GM18498 (cell line): ENCODE data around the gene TFCP2L1.
"Not testable (repeated sequence)": the region's sequence is repeated elsewhere in the genome, so short reads cannot be mapped to it uniquely, and the experiment has no call there.

Experiments
- ATAC-seq: cut with Tn5 transposase; IDR thresholded peaks from one replicate; pipeline ENCODE4 v1.9.1; 2021; ENCODE audit warnings: mild to moderate bottlenecking, moderate library complexity; ENCODE audit not compliant: unreplicated experiment

TFCP2L1 gene

DNA sequence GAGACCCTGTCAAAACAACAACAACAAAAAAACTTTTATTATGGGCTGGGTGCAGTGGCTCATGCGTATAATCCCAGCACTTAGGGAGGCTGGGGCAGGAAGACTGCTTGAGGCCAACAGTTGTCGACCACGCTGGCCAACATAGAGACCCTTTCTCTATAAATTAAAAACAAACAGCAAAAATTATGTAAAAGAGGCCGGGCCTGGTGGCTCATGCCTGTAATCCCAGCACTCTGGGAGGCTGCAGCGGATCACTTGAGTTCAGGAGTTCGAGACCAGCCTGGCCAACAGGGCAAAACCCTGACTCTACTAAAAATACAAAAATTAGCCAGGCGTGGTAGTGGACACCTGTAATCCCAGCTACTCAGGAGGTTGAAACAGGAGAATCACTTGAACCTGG lies 15.6 kb downstream of the TFCP2L1 start:
- ATAC-seq: not testable (repeated sequence)

DNA sequence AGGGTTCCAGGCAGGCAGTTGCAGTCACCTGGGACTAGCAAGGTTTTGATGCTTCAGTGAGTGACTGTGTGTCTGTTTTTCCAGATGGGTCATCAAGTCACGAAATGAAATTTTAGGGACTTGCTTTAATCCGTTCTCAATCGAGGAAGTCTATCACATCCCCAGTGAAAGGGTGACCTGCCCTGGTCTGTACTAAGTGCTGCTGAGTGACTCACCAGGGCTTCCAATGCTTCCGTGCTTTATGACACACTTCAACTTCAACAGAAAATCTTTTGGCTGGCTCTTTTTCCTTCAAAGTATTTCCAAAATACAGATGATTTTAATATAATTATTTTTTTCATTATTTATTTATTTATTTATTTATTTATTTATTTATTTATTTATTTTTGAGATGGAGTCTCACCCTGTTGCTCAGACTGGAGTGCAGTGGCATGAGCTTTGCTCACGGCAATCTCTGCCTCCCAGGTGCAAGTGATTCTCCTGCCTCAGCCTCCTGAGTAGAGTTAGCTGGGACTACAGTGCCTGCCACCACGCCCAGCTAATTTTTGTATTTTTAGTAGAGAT lies 18.4 kb downstream of the TFCP2L1 start:
- no peak for ATAC-seq

DNA sequence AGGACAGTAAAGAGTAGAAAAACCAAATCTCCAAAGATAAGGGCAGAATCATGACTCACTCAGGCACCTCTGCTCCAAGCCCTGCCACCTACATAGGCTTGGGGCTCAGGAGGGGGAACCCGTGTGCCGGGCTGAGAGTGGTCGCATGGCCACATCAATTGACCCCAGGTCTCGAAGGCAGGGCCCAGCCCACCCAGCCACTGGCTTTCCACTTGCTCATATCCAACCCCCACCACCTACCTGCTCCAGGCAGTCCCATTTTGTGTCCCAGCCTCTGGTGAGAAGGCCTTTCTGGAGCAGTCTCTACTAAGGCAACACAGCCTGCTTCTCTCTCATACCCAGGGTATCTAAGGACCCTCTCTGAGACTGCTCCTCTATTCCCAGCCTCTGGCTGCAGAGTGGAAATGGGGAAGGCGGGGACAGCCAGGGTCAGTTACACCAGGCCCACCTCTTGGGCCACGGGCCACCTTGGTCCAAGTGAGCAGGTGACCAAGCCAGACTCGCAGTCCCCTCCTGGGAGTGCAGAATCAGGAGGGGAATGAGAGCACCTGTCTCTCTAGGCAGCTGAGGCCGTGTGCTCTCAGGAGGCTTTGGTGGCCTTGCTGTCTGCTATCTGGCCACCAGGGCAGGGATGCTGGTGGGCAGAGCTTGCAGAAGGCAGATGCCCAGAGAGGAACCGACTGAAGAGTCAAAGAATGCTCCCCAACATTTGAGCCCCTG lies 20.8 kb downstream of the TFCP2L1 start:
- ATAC-seq: no peak

DNA sequence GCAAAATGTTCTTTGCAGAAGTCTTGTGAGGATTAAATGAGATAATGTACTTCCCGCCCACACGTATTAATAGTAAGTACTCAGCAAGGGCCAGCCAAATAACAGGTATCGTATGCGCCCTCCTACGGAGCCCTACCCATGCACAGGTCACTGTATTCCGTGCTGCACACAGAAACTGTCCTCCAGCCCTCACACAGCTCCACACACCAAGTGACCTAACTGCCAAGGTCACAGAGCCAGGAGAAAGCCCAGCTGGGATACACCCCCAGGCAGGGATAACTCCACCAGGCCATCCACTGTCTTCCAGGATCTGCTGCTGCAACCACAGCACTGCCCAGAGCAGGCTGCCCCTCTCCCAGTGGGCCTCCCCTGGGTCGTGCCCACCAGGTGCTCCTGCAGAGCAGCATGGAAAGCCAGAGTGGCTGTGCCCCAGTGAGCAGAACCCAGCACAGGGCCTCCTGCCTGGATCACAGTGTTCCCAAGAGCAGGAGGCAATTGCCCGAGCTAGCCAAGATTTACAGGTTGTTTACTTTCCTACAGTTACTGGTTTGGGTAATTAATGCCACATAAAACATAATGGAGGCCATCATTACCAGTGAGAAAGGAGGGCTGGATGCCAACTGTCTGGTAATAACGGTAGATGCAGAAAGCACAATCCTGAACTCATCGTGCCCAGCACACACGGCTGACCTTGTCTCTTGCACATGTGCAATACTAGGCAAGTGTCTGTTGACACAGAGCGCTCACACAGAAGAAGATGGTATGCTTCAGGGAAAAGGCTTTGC lies 24.4 kb downstream of the TFCP2L1 start:
- no peak for ATAC-seq

GRCh38 chr2:121258051-121258450 lies 27.0 kb downstream of the TFCP2L1 start:
- ATAC-seq: no peak

DNA sequence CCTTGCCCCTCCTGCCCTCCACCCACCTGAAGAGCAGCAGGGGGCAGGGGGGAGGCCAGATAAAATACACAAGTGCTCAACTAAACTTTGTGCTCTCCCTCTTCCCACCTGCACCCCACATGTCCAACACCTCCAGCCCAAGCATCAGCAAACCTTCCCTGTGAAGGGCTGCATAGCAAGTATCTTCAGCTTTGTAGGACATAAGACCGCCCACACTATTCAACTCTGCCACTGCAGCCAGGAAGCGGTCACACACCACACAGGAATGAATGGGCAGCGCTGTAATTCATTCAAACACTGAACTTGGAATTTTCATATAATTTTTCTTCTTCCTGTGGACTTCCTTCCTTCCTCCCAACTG lies 27.5 kb downstream of the TFCP2L1 start:
- ATAC-seq: no peak

- ATAC-seq: no peak
Measured at GRCh38 chr2:121256720-121257479, 28.1 kb downstream of the TFCP2L1 start.

- ATAC-seq: no peak
Measured at GRCh38 chr2:121255358-121255757, 29.6 kb downstream of the TFCP2L1 start.

GRCh38 chr2:121254748-121255147 lies 30.3 kb downstream of the TFCP2L1 start:
- no peak for ATAC-seq

DNA sequence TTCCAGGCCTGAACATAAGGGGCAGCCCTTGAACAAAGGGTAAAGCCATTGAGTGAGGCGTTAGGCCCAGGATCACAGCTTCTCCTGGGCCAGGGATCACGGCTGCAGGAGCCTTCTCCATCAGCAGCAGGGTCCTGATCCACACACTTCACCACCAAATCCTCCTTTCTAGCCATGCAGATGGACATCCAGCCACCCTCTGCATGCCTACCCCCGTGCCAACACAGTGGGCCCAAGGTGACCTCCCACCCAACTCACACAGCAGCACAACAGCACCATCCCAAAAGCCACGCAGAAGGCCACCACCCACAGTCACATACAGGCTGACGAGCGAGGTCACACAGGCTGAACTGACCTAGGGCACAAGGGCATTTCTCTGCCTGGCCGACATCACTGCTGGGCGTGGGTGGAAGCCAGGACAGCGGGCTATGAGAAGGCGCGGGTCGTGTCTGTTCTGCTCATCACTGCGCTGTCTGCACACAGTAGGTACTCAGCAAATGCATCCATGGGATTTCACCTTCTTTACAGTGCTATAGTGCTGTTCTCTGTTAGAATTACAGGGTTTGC lies 31.2 kb downstream of the TFCP2L1 start:
- ATAC-seq: no peak

DNA sequence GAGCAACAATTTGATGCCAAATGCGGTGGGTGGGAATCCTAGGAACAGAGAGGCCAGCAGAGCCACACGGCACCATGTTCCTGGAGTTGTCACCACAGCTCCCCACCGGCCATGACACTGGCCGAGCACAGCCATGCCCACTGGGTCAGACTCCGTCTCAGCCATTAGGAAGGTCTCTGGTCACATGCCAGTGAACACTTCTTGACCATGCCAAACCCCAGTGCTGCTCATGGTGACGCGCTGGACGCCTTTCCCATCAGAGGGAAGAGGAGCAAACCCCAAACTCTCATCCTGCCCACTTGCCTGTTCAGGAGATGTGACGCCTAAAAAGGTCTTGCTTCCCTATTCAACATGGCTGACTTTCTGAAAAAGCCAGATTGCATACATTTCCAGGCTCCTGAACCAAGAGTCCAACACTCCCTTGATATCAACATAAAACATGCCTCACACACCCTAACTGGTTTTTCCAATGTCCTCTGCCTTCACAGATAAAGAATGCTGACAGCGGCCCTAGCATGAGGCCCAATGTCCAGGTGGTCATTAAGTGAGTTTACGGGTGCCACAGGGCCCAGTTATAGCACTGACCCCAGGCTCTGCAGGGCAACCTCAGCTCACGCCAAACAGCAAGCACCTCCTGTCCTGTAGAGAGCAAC lies 31.9 kb downstream of the TFCP2L1 start:
- ATAC-seq: no peak

DNA sequence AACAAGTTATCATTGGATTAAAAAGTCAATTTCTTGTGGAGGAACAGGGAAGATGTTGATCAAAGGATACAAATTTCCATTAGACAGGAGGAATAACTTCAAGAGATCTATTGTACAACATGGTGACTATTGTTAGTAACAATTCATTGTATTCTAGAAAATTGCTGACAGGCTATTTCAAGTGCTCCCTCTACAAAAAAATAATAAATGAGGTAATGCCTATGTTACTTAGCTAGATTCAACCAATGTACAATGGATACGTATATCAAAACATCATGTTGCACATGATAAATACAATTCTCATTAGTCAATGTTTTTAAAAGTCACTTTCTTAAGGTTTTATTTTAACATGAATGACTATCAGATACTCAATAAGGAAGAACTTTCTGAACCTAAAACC lies 33.5 kb downstream of the TFCP2L1 start:
- ATAC-seq: no peak

DNA sequence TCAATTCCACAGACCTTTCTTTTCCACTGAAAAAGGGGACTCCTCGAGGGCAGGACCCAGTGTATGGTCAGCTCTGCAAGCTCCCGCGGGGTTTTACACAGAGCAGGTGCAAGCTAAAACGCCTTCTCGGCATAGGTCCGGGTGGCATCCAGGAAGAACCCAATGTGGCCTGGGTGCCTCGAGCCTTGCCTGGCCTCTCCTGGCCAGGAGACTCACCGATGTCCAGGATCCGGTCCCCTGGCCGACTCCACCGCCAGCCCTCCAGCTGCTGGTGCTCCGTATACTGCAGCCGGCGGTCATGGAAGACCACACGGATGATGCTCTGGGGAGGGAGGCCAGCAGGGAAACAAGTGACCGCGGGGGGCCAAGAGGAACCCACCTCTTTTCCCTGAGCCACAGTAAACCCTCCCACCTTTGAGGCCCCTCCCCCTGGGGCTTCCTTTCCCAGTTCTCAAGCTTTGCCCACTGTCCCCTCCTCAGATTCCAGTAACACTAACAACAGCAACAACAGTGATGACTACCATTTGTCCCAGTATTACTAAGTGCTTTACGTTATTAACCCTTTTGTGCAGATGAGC lies 36.1 kb downstream of the TFCP2L1 start:
- ATAC-seq: no peak

GRCh38 chr2:121247971-121248370 lies 37.0 kb downstream of the TFCP2L1 start:
- no peak for ATAC-seq

- ATAC-seq: no peak
Measured at GRCh38 chr2:121247534-121247933, 37.5 kb downstream of the TFCP2L1 start.

DNA sequence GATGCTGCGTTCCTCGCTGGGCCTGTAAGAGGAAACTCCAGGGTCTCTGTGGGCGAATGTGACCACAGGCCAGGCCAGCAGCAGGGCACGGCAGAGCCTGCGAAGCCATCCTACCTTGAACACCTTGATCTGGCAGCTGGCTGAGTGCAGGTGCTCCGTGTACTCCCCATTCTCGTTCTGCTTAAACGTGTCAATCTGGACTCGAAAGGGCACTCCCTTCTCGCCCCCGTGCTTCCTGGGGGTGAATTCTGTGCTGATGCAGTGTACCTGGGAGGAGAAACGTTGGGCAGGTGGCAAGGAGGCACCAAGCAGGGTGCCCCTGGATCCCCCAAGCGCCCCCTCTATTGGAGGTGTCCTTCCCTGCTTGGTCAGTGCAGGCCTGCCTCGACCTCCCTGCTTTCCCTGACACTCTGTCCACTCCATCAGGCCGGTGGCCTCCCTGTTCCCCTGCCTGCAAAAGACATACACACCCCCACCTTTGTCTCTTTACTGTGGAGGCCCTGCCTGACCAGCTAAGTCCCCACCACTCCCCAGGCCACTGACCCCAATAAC lies 38.2 kb downstream of the TFCP2L1 start:
- ATAC-seq: no peak

DNA sequence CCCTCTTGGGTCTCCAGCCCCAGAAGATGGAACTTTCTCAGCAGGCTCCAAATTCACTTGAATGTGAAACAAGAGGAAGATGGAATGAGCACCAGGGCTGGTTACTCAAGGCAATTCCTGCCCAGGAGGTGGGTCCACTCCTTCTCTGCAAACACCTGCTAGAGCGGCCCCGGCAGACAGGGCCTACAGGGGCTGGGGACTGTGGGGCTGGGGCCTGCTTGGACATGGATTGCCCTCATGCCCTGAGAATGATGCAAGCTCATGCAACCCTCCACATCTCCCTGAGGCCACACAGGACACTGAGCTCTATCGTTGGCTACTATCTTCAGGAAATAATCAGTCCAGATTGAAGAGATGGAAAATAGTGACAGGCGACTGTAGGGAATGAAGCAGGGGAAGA lies 39.1 kb downstream of the TFCP2L1 start:
- no peak for ATAC-seq

- no peak for ATAC-seq
Measured at GRCh38 chr2:121245120-121245820, 39.7 kb downstream of the TFCP2L1 start.

DNA sequence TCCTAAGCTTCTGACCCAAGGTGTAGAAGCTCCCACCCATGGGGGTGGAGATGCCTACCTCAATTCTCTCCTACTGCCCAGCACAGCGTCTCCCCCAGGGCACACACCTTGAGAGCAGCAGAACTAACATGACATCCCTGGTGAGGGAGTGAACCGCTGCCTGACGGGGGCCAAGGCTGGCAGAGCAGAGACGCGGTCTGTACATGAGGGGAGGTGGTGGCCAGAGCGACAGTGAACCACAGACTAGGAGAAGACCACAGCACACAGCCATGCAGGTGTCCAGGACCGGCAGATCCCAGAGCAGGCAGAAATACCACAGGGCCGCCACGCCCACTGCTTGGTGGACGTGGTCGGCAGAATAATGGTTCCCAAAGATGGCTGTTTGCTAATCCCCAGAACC lies 40.4 kb downstream of the TFCP2L1 start:
- ATAC-seq: no peak
